SU-DHL-6 (cell line): ENCODE measurements around the gene PCSK9.

Experiments
- H2AFZ ChIP-seq: fragments of 200-600 bp; sonication (generic); 2 replicates; pipeline ENCODE4 v1.6.1; 2014; ENCODE audit warnings: low read depth, mild to moderate bottlenecking, moderate library complexity, mixed read lengths, antibody characterized with exemption, low read length; ENCODE audit not compliant: severe bottlenecking
- H3F3A ChIP-seq: fragments of 200-600 bp; shearing (Covaris generic); 2 replicates; pipeline ENCODE4 v1.6.0; 2016; ENCODE audit warnings: antibody characterized with exemption, mild to moderate bottlenecking; ENCODE audit not compliant: insufficient read depth
- H3K27ac ChIP-seq: fragments of 200-600 bp; sonication (generic); 2 replicates; pipeline ENCODE4 v1.5.1; 2016; ENCODE audit warnings: low read depth, mild to moderate bottlenecking, low read length, moderate library complexity, mixed read lengths
- H3K27me3 ChIP-seq: fragments of 200-600 bp; sonication (generic), shearing (Covaris generic); 2 replicates; pipeline ENCODE4 v1.6.0; 2014; ENCODE audit warnings: mild to moderate bottlenecking, low read length
- H3K36me3 ChIP-seq: fragments of 200-600 bp; sonication (generic); 2 replicates; pipeline ENCODE4 v1.6.1; 2014; ENCODE audit warnings: mild to moderate bottlenecking, low read length, mixed read lengths
- H3K4me2 ChIP-seq: fragments of 300-600, 200-600 bp; shearing (Covaris generic), sonication (generic); 2 replicates; pipeline ENCODE4 v1.6.0; 2014; ENCODE audit warnings: low read length, low read depth, mild to moderate bottlenecking; ENCODE audit not compliant: poor library complexity, severe bottlenecking
- H3K4me3 ChIP-seq: fragments of 200-600 bp; sonication (generic); 2 replicates; pipeline ENCODE4 v1.5.1; 2014; ENCODE audit warnings: antibody characterized with exemption, low read length, mild to moderate bottlenecking, mixed read lengths; ENCODE audit not compliant: insufficient read depth, poor library complexity, severe bottlenecking
- H3K79me2 ChIP-seq: fragments of 200-600 bp; sonication (generic); 2 replicates; pipeline ENCODE4 v1.6.1; 2014; ENCODE audit warnings: mild to moderate bottlenecking, low read length, moderate library complexity; ENCODE audit not compliant: insufficient read depth
- H3K9ac ChIP-seq: fragments of 200-600 bp; sonication (generic); 2 replicates; pipeline ENCODE4 v1.7.0; 2014; ENCODE audit warnings: mild to moderate bottlenecking, low read length
- H3K9me2 ChIP-seq: fragments of 200-600 bp; sonication (generic); replicated peaks from 2 replicates; pipeline ENCODE4 v1.6.1; 2014; ENCODE audit warnings: low read length; ENCODE audit not compliant: insufficient read depth
- H3K9me3 ChIP-seq: fragments of 200-600 bp; sonication (generic); 2 replicates; pipeline ENCODE4 v1.6.1; 2014; ENCODE audit warnings: low read length, mixed read lengths; ENCODE audit not compliant: insufficient read depth
- H4K20me1 ChIP-seq: fragments of 200-600 bp; sonication (generic); 2 replicates; pipeline ENCODE4 v1.6.1; 2014; ENCODE audit warnings: low read depth, mild to moderate bottlenecking, antibody characterized with exemption, low read length, moderate library complexity, mixed read lengths
- CTCF ChIP-seq: fragments of 200-600 bp; sonication (generic); IDR thresholded peaks from one replicate; pipeline ENCODE4 v1.5.1; 2017; ENCODE audit warnings: antibody characterized with exemption, mild to moderate bottlenecking, low read length, moderate library complexity; ENCODE audit not compliant: insufficient read depth, poor library complexity, severe bottlenecking
- EZH2phosphoT487 ChIP-seq: fragments of 200-600 bp; sonication (generic), shearing (Covaris generic); conservative IDR thresholded peaks from 2 replicates; pipeline ENCODE4 v1.6.1; 2018; ENCODE audit warnings: mild to moderate bottlenecking, antibody characterized with exemption, low read length, moderate library complexity, mixed read lengths

Gene PCSK9

GRCh38 chr1:55039342-55040082 lies at the start of gene PCSK9:
Gene PCSK9 (plus strand): TSS chr1:55039548. CDS start chr1:55039838, 290 bp downstream.
- Histone ChIP-seq H3K9ac (no peak within 1 kb of the TSS), H3K4me2 (no peak within 1 kb of the TSS)

GRCh38 chr1:54989968-54990810 lies 49.2 kb upstream of the PCSK9 start:
- H3K79me2 ChIP-seq: no peaks in the 10 kb centered on the region
- H3K9me3 ChIP-seq: no peaks in the 10 kb centered on the region
- no peaks in the 10 kb centered on the region for H3F3A ChIP-seq
- no peak overlapping the region for H2AFZ ChIP-seq
- no peaks in the 10 kb centered on the region for H4K20me1 ChIP-seq
- no peaks in the 10 kb centered on the region for H3K27me3 ChIP-seq
- H3K4me3 ChIP-seq: no peak overlapping the region
- TF ChIP-seq EZH2phosphoT487: no peak
- no peak for TF ChIP-seq CTCF
- no peaks in the 10 kb centered on the region for H3K36me3 ChIP-seq
- no peak overlapping the region for H3K4me2 ChIP-seq
- H3K27ac ChIP-seq: no peak overlapping the region
- H3K9me2 ChIP-seq: no peaks in the 10 kb centered on the region
- no peak overlapping the region for H3K9ac ChIP-seq

More at GRCh38 chr1:55039342-55040082, at the start of gene PCSK9:
- Histone ChIP-seq H3K9me3 (no peaks in the 10 kb centered on the region), H2AFZ (no peak within 1 kb of the TSS), H3K4me3 (no peak within 1 kb of the TSS), H3K27ac (no peak within 1 kb of the TSS), H3K27me3 (no peaks in the 10 kb centered on the region), H3F3A (no peaks in the 10 kb centered on the region), H4K20me1 (no peaks in the 10 kb centered on the region), H3K36me3 (no peaks in the 10 kb centered on the region), H3K79me2 (no peaks in the 10 kb centered on the region), H3K9me2 (no peaks in the 10 kb centered on the region)
- no peak for TF ChIP-seq EZH2phosphoT487
- no peak for TF ChIP-seq CTCF

GRCh38 chr1:54990916-54991315 lies 48.4 kb upstream of the PCSK9 start:
- Histone ChIP-seq H3K9me3 (no peaks in the 10 kb centered on the region), H3K4me2 (no peak overlapping the region)

More at GRCh38 chr1:54990916-54991315, 48.4 kb upstream of the PCSK9 start:
- Histone ChIP-seq H3K9ac (no peak overlapping the region), H4K20me1 (no peaks in the 10 kb centered on the region), H3K4me3 (no peak overlapping the region), H3F3A (no peaks in the 10 kb centered on the region), H3K79me2 (no peaks in the 10 kb centered on the region), H3K27me3 (no peaks in the 10 kb centered on the region), H3K9me2 (no peaks in the 10 kb centered on the region), H3K36me3 (no peaks in the 10 kb centered on the region), H3K27ac (no peak overlapping the region), H2AFZ (no peak overlapping the region)
- TF ChIP-seq EZH2phosphoT487 (no peak), CTCF (no peak)
